ENCODE measurements around the gene VPS13D.

VPS13D gene

DNA sequence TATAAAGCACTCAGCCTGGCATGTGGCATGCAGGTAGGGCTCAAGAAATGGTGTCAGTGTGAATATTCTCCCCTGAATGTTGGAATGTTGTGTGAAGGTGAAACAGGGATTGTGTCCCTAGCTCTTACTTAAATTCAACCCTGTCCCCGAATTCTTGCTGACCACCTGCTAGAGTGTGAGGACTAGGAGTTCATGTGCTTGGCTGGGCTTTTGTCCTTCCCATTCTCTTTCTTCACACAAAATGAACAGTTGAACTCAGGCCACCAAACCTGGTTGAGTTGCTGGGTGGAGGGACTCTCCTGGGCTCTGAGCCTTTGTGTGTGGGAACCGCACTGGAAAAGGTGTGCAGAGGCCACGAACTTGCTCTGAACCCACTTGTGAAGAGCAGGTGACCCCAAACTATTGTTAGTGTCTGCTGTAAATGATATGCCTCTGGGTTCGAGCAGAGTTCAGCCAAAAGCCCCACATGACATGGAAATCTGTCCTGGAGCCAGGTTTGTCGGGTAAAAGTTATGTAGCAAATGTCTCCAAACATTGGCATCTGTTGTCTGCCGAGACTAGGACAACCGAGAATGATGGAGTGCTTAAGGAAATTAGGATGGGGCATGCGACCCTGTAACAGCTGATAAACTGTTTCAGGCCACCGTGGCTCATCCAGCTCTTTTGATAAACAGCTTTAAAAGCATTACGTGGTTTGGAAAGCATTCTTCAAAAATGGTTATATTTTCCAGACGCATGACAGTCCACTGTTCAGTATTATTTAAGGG lies 243.9 kb downstream of the VPS13D start:
- DNase-seq (ENCODE audit: low read depth): peak; percentile 26
- H3K4me3 ChIP-seq (ENCODE audit: low read length): no peak overlapping the region
- TF ChIP-seq, protein P1, sequence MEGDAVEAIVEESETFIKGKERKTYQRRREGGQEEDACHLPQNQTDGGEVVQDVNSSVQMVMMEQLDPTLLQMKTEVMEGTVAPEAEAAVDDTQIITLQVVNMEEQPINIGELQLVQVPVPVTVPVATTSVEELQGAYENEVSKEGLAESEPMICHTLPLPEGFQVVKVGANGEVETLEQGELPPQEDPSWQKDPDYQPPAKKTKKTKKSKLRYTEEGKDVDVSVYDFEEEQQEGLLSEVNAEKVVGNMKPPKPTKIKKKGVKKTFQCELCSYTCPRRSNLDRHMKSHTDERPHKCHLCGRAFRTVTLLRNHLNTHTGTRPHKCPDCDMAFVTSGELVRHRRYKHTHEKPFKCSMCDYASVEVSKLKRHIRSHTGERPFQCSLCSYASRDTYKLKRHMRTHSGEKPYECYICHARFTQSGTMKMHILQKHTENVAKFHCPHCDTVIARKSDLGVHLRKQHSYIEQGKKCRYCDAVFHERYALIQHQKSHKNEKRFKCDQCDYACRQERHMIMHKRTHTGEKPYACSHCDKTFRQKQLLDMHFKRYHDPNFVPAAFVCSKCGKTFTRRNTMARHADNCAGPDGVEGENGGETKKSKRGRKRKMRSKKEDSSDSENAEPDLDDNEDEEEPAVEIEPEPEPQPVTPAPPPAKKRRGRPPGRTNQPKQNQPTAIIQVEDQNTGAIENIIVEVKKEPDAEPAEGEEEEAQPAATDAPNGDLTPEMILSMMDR (conservative IDR thresholded peaks at IDR 0.05; ENCODE audit: low read length): no peak

DNA sequence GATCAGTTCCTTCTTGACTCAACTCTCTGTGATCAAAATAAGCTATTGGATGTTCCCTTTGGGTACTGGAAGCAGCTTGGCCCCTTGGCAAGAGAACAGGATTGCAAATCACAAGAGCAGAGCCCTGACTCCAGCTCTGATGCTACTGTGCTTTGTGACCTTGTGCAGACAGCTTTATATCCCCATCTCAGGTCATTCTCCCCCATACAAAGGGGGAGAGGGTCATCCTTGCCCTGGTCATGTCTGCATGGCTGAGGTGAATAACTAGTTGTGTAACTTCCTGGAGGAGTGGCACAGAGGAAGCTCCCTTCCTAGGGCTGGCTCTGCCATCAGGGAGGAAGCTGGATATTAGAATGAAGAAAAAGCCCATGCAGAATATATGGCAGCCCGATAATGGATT lies 245.3 kb downstream of the VPS13D start:
- TF ChIP-seq, protein P1 (conservative IDR thresholded peaks at IDR 0.05; ENCODE audit: low read length): no peak
- DNase-seq (ENCODE audit: low read depth): no peak
- H3K4me3 ChIP-seq (ENCODE audit: low read length): no peak overlapping the region

DNA sequence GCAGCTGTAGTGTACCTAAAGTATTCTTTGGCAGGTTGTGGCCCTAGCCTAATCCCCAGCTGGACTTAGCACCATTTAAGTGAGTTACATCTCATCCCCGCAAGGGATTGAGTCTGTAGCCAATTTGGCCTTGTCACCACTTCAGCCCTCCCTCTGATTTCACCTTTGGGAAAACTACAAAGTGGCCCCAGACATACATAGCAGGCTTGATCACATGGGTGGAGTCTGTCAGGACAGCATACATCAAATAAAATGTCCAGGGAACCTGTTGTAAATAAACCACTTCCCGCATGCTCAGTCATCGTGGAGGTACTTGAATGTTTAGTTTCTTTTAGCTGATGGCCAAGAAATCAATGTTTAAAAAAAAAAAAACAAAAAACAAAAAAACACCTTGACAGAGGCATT lies 245.7 kb downstream of the VPS13D start:
- DNase-seq (ENCODE audit: low read depth): no peak
- H3K4me3 ChIP-seq (ENCODE audit: low read length): no peak overlapping the region
- TF ChIP-seq, protein P1 (conservative IDR thresholded peaks at IDR 0.05; ENCODE audit: low read length): no peak

DNA sequence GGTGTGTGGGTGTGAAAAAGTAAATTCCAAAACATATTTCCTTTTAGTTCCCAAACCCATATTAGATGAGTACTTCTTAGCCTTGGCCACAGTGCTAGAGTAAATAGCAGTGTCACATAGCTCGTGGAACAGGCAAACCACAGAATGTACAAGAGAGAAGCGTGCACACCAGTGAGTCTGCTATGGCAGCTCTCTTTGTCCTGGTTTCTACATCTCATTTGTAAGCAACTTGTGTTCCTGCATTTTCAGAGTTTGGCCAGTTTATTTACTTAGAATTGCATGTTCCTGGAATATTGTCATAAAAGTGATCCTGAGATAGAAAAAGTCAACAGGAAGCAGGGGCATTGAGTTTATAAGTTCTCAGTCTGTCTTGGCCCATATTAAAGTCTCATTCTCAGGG lies 246.1 kb downstream of the VPS13D start:
- H3K4me3 ChIP-seq (ENCODE audit: low read length): no peak overlapping the region
- DNase-seq (ENCODE audit: low read depth): peak; percentile 27
- TF ChIP-seq, protein P1 (conservative IDR thresholded peaks at IDR 0.05; ENCODE audit: low read length): no peak

DNA sequence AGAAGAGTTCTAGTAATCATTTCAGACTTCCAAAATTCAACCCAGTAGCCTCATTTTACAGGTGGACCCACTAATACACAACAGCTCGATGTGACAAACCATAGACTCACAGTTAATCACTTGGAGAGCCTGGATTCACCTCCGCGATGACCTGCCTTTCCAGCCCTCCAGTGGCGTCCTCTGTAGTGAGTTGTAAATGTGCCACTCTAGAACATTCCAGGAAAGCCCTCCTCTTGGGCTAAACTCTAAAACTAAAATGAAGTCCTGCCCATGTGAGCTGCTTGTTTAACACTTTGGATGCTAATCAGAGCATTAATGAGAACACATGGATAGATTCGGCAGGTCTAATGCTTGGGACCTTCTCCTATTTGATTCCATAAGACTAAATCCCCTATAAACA lies 247.5 kb downstream of the VPS13D start:
- H3K4me3 ChIP-seq (ENCODE audit: low read length): no peak overlapping the region
- TF ChIP-seq, protein P1 (conservative IDR thresholded peaks at IDR 0.05; ENCODE audit: low read length): no peak
- no peak for DNase-seq (ENCODE audit: low read depth)

DNA sequence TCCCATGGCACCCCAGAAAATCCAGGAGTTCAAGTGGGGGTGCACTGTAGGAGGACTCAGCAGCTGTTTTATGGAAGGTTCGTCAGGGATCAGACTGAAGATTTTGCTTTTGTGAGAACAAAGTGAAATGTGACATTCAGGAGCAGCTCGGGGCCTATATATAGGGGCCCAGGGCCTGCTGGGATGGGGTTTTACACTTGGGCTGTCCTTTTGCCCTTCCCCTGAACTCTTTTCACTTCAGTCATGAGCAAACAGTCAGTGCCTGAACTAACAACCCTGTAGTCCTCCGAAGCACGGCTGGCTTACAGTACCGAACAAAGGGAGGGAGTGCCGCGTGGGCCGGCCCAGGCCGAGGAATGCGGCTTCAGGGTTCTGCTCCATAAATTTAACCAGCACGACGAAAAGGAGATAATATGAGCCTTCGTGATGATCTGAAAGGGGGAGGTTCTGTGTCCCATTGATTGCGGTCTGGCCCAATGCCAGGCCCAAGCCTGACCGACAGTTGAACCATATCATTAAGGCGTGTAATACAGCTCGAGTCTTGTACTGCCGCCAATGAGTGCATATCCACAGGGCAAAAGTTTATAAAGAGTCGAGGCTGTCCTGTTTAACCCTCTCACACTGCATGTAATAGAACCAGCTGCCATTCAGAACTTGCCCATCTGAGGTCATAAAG lies 248.2 kb downstream of the VPS13D start:
- TF ChIP-seq, protein P1 (conservative IDR thresholded peaks at IDR 0.05; ENCODE audit: low read length): no peak
- H3K4me3 ChIP-seq (ENCODE audit: low read length): no peak overlapping the region
- DNase-seq (ENCODE audit: low read depth): peak; percentile 99

DNA sequence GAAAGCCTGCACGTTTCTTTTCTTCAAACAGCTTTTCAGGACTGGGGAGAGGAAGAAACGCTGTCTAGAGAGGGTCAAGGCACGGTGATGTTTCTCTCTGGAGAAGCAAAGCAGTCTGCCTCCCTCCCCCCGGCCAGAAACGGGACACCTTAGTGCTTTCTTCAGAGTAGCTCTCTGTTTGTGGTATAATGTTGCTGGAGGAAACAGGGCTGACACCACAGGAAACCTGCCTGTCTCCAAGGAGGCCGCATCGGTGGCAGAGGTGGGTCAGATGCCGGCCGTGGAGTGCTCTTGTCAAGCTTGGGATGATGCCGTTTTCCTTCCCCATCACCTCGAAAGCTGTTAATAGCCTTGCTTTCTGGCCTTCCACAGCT lies 248.8 kb downstream of the VPS13D start:
- DNase-seq (ENCODE audit: low read depth): no peak

More for the DNA sequence above, 248.8 kb downstream of the VPS13D start:
- H3K4me3 ChIP-seq (ENCODE audit: low read length): no peak overlapping the region
- TF ChIP-seq, protein P1 (conservative IDR thresholded peaks at IDR 0.05; ENCODE audit: low read length): no peak

Data from AG10803 (cell line).